Central memory CD8-positive, alpha-beta T cell (primary cell): ENCODE measurements around the gene TM7SF3.
A peak's percentile ranks its signal among the peaks of the same experiment; 100 is the strongest.

Source experiments
- ATAC-seq: fragments of 150-1000 bp; cut with Tn5 transposase; replicated peaks from 2 replicates; pipeline ENCODE4 v1.10.0; 2022; ENCODE audit warnings: mild to moderate bottlenecking, moderate FRiP score, moderate number of reproducible peaks; ENCODE audit not compliant: poor library complexity, severe bottlenecking; ENCODE audit errors: extremely low read depth
- DNase-seq, 2 donors: peaks; one replicate each; pipeline ENCODE4 v3.0.0; 2021; ENCODE audit warnings: low spot score in 2 of 2
- H3K27ac Mint-ChIP-seq: one replicate; pipeline ENCODE4 v1.8.0; 2022; ENCODE audit warnings: low read depth, mild to moderate bottlenecking, moderate library complexity, mixed read lengths
- H3K27me3 Mint-ChIP-seq: one replicate; pipeline ENCODE4 v1.8.0; 2022; ENCODE audit warnings: mixed read lengths
- H3K36me3 Mint-ChIP-seq: one replicate; pipeline ENCODE4 v1.8.0; 2022; ENCODE audit warnings: mild to moderate bottlenecking, moderate library complexity, mixed read lengths; ENCODE audit not compliant: insufficient read depth
- H3K4me1 Mint-ChIP-seq: one replicate; pipeline ENCODE4 v1.8.0; 2022; ENCODE audit warnings: mixed read lengths
- H3K4me3 Mint-ChIP-seq: one replicate; pipeline ENCODE4 v1.8.0; 2022; ENCODE audit warnings: mild to moderate bottlenecking, moderate library complexity, mixed read lengths
- H3K9me3 Mint-ChIP-seq: one replicate; pipeline ENCODE4 v1.8.0; 2022; ENCODE audit warnings: mixed read lengths

The TM7SF3 gene

GRCh38 chr12:26935636-26936378, 78.4 kb downstream of the TM7SF3 start:
- H3K36me3 Mint-ChIP-seq = peaks cover 23% of the 10 kb centered on the region
- peaks cover 67% of the 10 kb centered on the region for H3K4me1 Mint-ChIP-seq
- H3K4me3 Mint-ChIP-seq = peak overlapping the region; percentile 95
- DNase-seq (no peak), ATAC-seq (no peak)
- H3K27me3 Mint-ChIP-seq = no peaks in the 10 kb centered on the region
- H3K27ac Mint-ChIP-seq = peak overlapping the region; percentile 92
- H3K9me3 Mint-ChIP-seq = no peaks in the 10 kb centered on the region

- Mint-ChIP-seq H3K4me3 (no peak overlapping the region), H3K27me3 (no peaks in the 10 kb centered on the region), H3K9me3 (no peaks in the 10 kb centered on the region), H3K27ac (peak overlapping the region; percentile 25), H3K4me1 (peaks cover 34% of the 10 kb centered on the region), H3K36me3 (peaks cover 34% of the 10 kb centered on the region)
- ATAC-seq = no peak
- no peak for DNase-seq
Observed at GRCh38 chr12:26929590-26929989, 84.6 kb downstream of the TM7SF3 start.

GRCh38 chr12:26928661-26929060, 85.5 kb downstream of the TM7SF3 start:
- Mint-ChIP-seq H3K27ac (no peak overlapping the region), H3K9me3 (no peaks in the 10 kb centered on the region), H3K4me1 (peaks cover 26% of the 10 kb centered on the region), H3K27me3 (no peaks in the 10 kb centered on the region), H3K36me3 (peaks cover 38% of the 10 kb centered on the region), H3K4me3 (no peak overlapping the region)
- DNase-seq (no peak), ATAC-seq (no peak)
